ENCODE measurements around the gene ARID2.

DNA sequence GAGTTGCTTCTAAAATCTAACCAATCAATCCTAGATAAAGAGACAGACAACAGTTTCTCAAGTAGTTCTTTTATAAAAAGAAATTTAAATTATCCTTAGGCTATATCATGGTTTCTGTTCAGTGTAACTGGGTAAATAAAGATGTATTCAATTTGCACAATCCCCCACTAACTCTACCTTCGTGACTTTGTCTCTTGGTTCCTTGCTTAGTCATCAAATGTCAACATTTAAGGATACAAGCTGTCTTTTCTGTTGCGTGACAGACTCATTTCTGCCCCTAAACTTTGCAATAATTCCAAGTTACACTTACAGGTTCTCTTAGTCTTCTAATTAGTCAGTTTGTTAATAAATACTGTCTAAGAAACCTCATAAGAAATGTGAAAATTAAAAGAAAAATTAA is 210.3 kb downstream of the ARID2 start:
- TF ChIP-seq POLR2AphosphoS5 (IDR thresholded peaks at IDR 0.05; ENCODE audit: low read depth, low read length) = no peak
- TF ChIP-seq SIN3A (IDR thresholded peaks at IDR 0.05; ENCODE audit: borderline replicate concordance, insufficient read depth, low read length) = no peak
- TF ChIP-seq TAF1 (IDR thresholded peaks at IDR 0.05; ENCODE audit: borderline replicate concordance, insufficient read depth, low read length) = no peak
- TF ChIP-seq, protein P1, sequence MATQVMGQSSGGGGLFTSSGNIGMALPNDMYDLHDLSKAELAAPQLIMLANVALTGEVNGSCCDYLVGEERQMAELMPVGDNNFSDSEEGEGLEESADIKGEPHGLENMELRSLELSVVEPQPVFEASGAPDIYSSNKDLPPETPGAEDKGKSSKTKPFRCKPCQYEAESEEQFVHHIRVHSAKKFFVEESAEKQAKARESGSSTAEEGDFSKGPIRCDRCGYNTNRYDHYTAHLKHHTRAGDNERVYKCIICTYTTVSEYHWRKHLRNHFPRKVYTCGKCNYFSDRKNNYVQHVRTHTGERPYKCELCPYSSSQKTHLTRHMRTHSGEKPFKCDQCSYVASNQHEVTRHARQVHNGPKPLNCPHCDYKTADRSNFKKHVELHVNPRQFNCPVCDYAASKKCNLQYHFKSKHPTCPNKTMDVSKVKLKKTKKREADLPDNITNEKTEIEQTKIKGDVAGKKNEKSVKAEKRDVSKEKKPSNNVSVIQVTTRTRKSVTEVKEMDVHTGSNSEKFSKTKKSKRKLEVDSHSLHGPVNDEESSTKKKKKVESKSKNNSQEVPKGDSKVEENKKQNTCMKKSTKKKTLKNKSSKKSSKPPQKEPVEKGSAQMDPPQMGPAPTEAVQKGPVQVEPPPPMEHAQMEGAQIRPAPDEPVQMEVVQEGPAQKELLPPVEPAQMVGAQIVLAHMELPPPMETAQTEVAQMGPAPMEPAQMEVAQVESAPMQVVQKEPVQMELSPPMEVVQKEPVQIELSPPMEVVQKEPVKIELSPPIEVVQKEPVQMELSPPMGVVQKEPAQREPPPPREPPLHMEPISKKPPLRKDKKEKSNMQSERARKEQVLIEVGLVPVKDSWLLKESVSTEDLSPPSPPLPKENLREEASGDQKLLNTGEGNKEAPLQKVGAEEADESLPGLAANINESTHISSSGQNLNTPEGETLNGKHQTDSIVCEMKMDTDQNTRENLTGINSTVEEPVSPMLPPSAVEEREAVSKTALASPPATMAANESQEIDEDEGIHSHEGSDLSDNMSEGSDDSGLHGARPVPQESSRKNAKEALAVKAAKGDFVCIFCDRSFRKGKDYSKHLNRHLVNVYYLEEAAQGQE (IDR thresholded peaks at IDR 0.05; ENCODE audit: insufficient read depth in 1 of 2, low read depth in 2 of 2, low read length in 2 of 2) = no peak

Measured in PFSK-1 (cell line).